SK-N-MC (cell line): Measurements from ENCODE around the gene RTL9.

ENCODE experiments used
- EZH2 ChIP-seq: fragments of 200-600 bp; sonication (generic); IDR thresholded peaks from one replicate; pipeline ENCODE4 v1.6.1; 2017; ENCODE audit warnings: antibody characterized with exemption
- POLR2AphosphoS5 ChIP-seq: IDR thresholded peaks from 2 replicates; pipeline ENCODE4 v1.6.1; 2012; ENCODE audit warnings: mild to moderate bottlenecking, low read depth, low read length, borderline replicate concordance

DNA sequence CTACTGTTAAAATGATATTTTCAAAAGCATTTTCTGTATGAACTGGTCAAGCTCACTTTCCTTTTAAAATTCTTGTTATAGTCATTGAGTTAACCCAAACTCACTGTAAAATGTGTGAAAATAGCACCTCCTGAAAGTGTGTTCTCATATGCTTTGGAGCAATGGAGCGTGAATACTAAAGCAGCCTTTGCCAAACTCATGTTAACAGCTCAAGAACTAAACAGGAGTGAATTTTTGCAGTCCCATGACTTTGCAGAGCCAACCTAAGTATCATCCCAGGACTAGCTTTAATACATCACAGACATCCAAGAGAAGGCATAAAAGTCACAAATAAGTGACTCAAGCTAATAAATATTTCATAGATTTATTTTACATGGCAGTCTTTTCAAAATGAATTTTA is 43.1 kb upstream of the RTL9 start:
- TF ChIP-seq EZH2, result no peak
- TF ChIP-seq POLR2AphosphoS5, result no peak
